B cell (primary cell): ENCODE results near the gene SCN2B.

ENCODE experiments used
- EZH2 ChIP-seq: IDR thresholded peaks from 2 replicates; pipeline ENCODE4 v1.6.1; 2012; ENCODE audit warnings: borderline replicate concordance, low read depth, mild to moderate bottlenecking, moderate library complexity, low read length; ENCODE audit not compliant: insufficient read depth, poor library complexity, severe bottlenecking
- TF ChIP-seq, protein P1 (sequence below): fragments of 200-600 bp; IDR thresholded peaks from one replicate; pipeline ENCODE4 v1.8.0; 2022; ENCODE audit warnings: antibody characterized with exemption, mild to moderate bottlenecking

DNA sequence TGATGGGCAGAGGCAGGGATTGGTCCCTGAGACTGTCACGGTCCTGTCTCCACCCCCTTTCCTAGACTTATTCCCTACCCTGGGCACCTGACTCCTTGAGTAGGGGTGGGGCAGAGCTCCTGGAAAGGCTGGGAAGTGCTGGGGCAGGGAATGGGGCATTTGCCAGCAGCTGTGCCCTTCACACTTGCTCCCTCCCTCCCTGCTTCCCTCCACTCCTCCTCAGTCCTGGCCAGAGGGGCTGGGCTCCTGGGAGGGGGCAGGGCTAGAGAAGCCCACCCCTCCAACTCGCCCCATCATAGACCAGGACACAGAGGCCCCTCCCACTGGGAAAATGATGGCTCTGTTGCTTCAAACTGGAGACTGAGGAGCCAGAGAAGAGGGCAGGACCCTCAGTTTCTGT is 11.6 kb downstream of the SCN2B start:
- TF ChIP-seq, protein P1, sequence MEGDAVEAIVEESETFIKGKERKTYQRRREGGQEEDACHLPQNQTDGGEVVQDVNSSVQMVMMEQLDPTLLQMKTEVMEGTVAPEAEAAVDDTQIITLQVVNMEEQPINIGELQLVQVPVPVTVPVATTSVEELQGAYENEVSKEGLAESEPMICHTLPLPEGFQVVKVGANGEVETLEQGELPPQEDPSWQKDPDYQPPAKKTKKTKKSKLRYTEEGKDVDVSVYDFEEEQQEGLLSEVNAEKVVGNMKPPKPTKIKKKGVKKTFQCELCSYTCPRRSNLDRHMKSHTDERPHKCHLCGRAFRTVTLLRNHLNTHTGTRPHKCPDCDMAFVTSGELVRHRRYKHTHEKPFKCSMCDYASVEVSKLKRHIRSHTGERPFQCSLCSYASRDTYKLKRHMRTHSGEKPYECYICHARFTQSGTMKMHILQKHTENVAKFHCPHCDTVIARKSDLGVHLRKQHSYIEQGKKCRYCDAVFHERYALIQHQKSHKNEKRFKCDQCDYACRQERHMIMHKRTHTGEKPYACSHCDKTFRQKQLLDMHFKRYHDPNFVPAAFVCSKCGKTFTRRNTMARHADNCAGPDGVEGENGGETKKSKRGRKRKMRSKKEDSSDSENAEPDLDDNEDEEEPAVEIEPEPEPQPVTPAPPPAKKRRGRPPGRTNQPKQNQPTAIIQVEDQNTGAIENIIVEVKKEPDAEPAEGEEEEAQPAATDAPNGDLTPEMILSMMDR: no peak
- TF ChIP-seq EZH2: no peak
